PC-9 (cell line): ENCODE data around the gene DENND2D.

ENCODE experiments used
- EZH2 ChIP-seq: fragments of 200-600 bp; sonication (generic); IDR thresholded peaks from 2 replicates; pipeline ENCODE4 v1.8.0; 2017; ENCODE audit warnings: antibody characterized with exemption, low read depth
- TF ChIP-seq, protein P1 (sequence below): fragments of 200-600 bp; sonication (generic); conservative IDR thresholded peaks from 2 replicates; pipeline ENCODE4 v1.6.1; 2017; ENCODE audit warnings: mixed run types, antibody characterized with exemption, mild to moderate bottlenecking, moderate library complexity

GRCh38 chr1:111179968-111180533, 20.4 kb downstream of the DENND2D start:
- TF ChIP-seq, protein P1, sequence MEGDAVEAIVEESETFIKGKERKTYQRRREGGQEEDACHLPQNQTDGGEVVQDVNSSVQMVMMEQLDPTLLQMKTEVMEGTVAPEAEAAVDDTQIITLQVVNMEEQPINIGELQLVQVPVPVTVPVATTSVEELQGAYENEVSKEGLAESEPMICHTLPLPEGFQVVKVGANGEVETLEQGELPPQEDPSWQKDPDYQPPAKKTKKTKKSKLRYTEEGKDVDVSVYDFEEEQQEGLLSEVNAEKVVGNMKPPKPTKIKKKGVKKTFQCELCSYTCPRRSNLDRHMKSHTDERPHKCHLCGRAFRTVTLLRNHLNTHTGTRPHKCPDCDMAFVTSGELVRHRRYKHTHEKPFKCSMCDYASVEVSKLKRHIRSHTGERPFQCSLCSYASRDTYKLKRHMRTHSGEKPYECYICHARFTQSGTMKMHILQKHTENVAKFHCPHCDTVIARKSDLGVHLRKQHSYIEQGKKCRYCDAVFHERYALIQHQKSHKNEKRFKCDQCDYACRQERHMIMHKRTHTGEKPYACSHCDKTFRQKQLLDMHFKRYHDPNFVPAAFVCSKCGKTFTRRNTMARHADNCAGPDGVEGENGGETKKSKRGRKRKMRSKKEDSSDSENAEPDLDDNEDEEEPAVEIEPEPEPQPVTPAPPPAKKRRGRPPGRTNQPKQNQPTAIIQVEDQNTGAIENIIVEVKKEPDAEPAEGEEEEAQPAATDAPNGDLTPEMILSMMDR, result no peak
- TF ChIP-seq EZH2, result no peak
